ENCODE measurements around the gene MRPL21.

The MRPL21 gene

GRCh38 chr11:68865241-68865640 is 38.4 kb downstream of the MRPL21 start:
- TF ChIP-seq CTCF (conservative IDR thresholded peaks at IDR 0.05) (no peak), ZFX (IDR thresholded peaks at IDR 0.05) (no peak)
- no peak overlapping the region for H3K27ac ChIP-seq

- TF ChIP-seq CTCF (conservative IDR thresholded peaks at IDR 0.05): no peak
- no peak for TF ChIP-seq ZFX (IDR thresholded peaks at IDR 0.05)
- no peak overlapping the region for H3K27ac ChIP-seq
Measured at GRCh38 chr11:68863553-68864265, 39.9 kb downstream of the MRPL21 start.

GRCh38 chr11:68862421-68862820 is 41.2 kb downstream of the MRPL21 start:
- H3K27ac ChIP-seq: no peak overlapping the region
- TF ChIP-seq ZFX (IDR thresholded peaks at IDR 0.05): no peak
- no peak for TF ChIP-seq CTCF (conservative IDR thresholded peaks at IDR 0.05)

GRCh38 chr11:68859123-68859522 is 44.5 kb downstream of the MRPL21 start:
- no peak for TF ChIP-seq ZFX (IDR thresholded peaks at IDR 0.05)
- no peak for TF ChIP-seq CTCF (conservative IDR thresholded peaks at IDR 0.05)

GRCh38 chr11:68857037-68857586 is 46.5 kb downstream of the MRPL21 start:
- H3K27ac ChIP-seq: peak overlapping the region; percentile 78
- TF ChIP-seq CTCF (conservative IDR thresholded peaks at IDR 0.05) (no peak), ZFX (IDR thresholded peaks at IDR 0.05) (no peak)

More at GRCh38 chr11:68859123-68859522, 44.5 kb downstream of the MRPL21 start:
- H3K27ac ChIP-seq: no peak overlapping the region

- peak overlapping the region; percentile 78 for H3K27ac ChIP-seq
Measured at GRCh38 chr11:68856425-68857030, 47.1 kb downstream of the MRPL21 start.

DNA sequence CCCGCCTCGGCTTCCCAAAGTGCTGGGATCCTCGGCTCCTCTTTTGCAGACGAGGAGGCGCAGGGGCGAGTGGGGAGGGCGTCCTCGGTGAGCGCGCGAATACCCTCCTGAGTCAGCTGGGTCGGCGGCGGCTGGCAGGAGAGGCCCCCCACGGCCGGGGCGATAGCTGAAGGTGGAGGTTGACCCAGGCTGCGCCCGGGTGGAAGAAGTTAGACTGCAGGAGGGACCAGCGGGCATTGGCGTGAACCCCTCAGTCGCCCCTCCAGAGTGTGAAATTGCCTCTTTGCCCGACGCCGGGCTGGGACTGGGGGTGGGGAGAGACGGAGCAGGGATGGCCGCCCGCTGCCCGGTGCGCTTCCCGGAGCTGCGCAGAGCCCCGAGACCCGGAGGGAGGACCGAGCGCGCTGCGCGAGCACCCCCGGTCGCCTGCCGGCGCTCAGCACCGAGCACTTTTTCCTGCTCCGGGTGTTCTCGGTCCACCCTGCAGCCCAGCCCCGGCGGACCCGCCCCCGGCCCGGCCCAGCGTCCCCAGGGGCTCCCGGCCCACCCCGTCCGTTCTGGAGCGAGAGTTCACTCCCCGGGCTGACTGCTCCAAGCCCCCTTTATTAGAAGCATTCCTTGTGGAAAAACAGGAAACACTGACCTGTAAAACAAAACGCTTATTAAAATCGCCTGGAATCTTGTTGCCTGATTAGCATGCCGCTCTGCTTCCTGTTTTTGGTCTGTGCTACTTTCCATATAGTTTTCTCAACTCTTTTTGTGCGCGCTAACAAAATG is 48.2 kb downstream of the MRPL21 start:
- TF ChIP-seq ZFX (IDR thresholded peaks at IDR 0.05) (no peak), CTCF (conservative IDR thresholded peaks at IDR 0.05) (no peak)
- no peak overlapping the region for H3K27ac ChIP-seq

Measured in C4-2B (cell line).